NK-92 treated with Interleukin-12 subunit alpha and Interleukin-12 subunit beta, amount 100 ng/mL, for 24 hours (cell line): Measurements from ENCODE around the gene ZNF562.

Experiments used
- DNase-seq: peaks from one replicate; lab custom pipeline; 2025; lab: John Stamatoyannopoulos, UW

The ZNF562 gene

DNA sequence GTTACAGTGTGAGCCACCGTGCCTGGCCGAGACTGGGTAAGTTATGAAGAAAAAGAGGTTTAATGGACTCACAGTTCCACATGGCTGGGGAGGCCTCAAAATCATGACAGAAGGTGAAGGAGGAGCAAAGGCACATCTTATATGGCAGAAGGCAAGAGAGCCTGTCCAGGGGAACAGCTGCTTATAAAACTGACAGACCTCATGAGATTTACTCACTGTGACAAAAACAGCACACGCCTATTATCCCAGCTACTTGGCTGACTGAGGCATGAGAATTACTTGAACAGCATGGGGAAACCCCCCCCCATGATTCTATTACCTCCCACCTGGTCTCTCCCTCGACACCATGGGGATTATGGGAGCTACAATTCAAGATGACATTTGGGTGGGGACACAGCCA lies 30.4 kb downstream of the ZNF562 start:
- DNase-seq: no peak

DNA sequence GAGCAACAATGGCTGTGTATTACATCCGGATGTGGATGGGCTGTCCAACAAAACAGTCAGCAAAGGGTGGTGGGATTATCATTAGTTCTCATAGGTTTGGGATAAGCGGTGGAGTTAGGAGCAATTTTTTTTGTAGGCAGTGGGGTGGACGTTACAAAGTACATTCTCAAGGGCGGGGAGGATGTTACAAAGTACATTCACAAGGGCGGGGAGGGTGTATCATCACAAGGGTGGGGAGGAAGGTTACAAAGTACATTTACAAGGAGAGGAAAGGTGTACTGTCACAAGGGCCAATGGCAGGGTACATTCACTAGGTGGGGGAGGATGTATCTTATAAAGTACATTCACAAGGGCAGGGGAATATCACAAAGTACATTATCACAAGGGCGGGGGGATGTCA lies 33.1 kb downstream of the ZNF562 start:
- no peak for DNase-seq

DNA sequence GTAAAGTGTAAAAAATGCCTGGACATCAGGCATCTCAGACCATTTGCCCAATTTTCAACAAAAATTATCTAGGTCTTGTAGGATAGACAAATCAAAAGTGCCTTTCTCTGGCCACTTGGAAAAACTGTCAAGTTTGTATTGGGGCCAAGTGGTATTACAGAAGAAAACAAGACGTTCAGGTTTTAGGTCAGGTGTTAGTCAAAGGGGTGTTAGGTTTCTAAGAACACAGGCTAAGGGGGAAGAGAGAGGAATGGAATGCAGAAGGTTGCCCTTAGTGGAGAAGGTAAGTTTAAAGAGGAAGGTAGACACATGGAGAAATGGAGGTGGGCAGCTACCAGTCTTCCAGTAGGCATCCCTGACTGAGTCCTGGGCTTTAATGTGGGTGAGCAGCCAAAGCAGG lies 33.9 kb downstream of the ZNF562 start:
- no peak for DNase-seq

DNA sequence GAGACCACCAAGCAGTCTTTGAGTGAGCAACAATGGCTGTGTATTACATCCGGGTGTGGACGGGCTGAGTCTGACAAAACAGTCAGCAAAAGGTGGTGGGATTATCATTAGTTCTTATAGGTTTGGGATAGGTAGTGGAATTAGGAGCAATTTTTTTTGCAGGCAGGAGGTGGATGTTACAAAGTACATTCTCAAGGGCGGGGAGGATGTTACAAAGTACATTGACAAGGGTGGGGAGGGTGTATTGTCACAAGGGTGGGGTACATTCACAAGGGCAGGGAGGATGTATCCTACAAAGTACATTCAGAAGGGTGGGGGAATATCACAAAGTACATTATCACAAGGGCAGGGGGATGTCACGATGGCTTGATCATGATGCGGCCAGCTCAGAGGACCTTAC lies 38.9 kb downstream of the ZNF562 start:
- DNase-seq: no peak

DNA sequence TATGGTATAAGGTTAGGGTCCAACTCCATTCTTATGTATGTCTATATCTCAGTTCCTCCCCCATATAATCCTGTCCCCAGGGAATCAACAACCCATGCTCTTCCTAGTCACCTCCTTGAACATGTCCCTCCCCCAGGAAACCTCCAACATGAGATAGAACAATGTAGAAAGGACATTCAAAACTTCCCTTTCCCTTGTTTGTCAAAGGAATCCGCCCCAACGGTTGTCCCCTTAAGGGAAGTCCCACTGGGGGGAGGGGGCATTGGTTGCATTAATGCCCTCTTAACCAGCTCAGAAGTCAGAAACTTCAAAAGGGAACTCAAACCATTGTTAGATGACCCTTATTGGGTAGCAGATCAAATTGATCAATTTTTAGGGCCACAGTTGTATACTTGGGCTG lies 47.0 kb downstream of the ZNF562 start:
- no peak for DNase-seq

DNA sequence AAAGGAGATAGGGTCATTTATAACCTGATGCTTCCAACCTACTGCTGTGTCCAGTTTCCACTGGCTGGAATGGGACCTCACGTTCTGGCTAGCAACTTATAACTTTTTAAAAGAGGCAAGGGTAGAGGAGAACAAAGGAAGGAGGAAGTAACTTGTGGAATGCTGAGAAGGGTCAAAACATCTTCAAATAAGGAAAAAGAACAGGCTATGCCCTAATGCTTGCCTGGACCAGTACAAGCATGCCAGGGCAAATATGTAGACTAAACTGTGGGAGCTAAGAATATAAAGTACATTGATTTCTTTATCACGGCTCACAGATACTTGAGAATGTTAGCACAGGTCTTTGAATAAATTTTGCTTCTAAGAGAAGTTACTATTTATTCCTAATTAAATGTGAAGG lies 52.4 kb downstream of the ZNF562 start:
- DNase-seq: no peak

DNA sequence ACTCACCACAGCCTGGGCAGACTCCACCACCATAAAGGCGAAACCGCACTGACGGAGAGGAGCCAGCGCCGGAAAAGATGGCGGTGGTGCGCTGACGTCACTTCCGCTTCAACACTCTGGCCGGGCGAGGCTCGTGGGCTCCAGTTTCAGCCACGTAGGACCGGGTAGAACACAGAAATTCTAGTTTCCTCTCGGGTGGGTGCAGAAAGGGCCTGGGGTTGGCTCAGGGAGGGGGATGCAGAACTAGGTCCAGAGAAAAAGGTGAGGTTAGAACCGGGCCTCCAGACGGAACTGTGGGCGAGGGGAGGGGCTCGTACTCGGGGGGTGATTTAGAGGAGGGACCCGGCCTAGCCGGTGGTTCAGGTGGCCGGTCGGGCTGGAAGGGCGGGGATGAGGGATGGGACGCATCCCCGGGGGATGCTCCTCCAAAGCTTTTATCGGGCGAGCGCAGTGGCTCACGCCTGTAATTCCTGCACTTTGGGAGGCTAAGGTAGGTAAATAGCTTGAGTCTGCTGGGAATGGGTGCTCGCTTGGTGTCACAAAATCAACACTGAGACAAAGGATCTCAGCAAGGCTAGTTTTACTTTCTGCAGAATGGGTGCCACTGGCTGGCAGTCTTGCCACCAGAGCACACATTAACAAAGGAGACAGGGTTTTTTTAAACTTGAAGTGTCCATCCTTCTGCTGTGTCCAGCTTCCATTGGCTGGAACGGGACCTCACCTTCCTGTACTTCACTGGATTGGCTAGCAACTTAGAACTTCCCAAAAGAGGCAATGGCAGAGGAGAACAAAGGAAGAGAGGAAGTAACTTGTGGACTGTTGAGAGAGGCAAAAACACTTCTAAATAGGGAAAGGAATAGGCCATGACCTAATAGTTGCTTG lies 53.5 kb downstream of the ZNF562 start, which contains the start of gene ZNF561:
ZNF561 (minus strand) TSS at position 77 of the 882 bp plus-strand sequence. CDS start 1,776 bp downstream, outside the sequence.
- DNase-seq: peak; percentile 75

DNA sequence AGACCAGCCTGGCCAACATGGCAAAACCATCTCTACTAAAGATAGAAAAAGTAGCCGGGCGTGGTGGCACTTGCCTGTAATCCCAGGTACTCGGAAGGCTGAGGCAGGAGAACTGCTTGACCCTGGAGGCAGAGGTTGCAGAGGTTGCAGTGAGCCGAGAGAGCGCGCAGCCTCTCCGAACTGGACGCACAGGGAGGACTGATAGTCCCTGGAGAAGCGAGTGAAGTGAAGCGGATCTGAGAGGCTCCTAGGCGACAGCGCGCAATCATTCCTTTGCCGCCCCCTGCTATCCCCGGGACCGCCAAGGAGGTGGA lies 54.1 kb downstream of the ZNF562 start:
- no peak for DNase-seq

DNA sequence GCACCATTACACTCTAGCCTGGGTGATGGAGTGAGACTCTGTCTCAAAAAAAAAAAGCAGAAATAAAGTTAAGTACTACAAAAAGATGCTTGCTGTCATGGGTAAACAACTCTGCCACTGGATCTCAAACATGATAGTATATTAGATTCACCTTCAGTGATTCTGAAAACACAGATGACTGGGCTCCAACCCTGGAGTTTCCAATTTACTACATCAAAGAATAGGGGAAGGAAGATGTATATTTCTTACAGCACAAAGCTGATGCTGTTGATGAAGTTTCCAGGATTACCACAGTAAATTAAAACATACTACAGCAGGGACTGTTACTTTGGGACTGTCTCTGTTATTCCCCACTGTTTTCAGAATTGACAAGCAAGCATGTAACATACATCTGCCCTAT lies 59.1 kb downstream of the ZNF562 start:
- DNase-seq: no peak

DNA sequence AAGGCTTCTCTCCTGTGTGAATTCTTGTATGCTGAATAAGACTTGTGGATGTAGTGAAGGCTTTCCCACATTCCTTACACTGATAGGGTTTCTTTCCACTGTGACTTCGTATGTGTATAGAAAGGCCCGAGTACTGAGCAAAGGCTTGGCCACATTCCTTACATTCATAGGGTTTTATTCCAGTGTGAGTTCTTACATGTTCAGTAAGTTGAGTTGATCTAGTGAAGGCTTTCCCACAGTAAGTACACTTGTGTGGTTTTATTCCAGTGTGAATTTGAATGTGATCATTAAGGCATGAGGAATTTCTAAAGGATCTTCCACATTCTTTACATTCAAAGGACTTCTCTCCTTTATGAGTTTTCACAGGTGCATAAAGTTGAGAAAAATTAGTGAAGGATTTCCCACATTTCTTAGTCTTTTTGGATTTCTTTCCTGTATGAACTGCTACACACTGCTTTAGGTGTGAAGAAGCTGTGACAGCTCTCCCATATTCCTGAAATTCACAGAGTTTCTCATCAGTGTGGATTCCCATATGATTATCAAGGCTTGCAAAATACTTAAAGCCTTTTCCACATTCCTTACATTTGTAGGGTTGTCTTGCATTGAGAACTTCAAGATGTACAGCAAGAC lies 64.3 kb downstream of the ZNF562 start:
- DNase-seq: no peak

DNA sequence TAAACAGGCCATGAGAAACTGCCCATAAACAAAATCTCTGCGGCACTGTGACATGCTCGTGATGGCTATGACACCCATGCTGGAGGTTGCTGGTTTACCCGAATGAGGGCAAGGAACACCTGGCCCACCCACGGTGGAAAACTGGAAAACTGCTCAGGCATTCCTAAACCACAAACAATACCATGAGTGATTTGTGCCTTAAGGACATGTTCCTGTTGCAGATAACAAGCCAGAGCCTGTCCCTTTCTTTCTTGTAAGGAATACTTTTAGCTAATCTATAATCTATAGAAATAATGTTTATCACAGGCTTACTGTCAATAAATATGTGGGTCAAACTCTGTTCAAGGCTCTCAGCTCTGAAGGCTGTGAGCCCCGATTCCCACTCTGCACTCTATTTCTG lies 66.0 kb downstream of the ZNF562 start:
- no peak for DNase-seq

DNA sequence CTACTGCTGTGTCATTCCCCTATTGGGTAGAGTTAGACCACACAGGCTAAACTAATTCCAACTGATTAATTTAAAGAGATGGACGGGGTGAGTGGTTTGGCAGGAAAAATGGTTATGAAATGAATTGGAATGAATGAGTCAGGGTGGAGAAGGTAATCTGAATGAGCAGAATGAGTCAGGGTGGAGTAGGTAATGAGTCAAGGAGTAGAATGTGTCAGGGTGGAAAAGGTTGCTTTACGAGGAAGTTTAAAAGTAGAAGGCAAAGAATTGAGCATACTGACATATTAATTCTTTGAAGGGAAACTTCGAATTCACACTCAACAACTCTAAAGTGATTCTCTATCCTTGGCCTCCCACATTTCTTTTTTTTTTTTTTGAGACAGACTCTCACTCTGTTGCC lies 77.9 kb downstream of the ZNF562 start:
- no peak for DNase-seq
